HepG2 (cell line): Measurements from ENCODE around the gene DOHH. TPM values are rescaled to one million over a fixed set of nuclear protein-coding genes. Genes with fewer than 3 reads are reported as not detected.

ENCODE experiments used
- ATAC-seq: fragments of 200-7000 bp; cut with Tn5 transposase; 3 replicates; pipeline ENCODE4 v1.9.1; 2020; ENCODE audit warnings: mild to moderate bottlenecking, moderate library complexity
- BruUV-seq: library from RNA; stranded (reverse); fragments of 400-500 nt; replicated peaks from 2 replicates; lab custom pipeline; 2021; lab: Mats Ljungman, UMichigan
- CTCF ChIA-PET: fragments of 300-600 bp; formaldehyde crosslinking; extraction: SDS; loops from one replicate; lab custom pipeline; 2021; ENCODE audit warnings: low total read pairs, inconsistent platforms, low intra/inter-chr PET ratio; lab: Yijun Ruan, JAX
- POLR2A ChIA-PET: fragments of 350-600 bp; sonication (Branson Sonifier 250); formaldehyde crosslinking; loops from one replicate; lab custom pipeline; 2020; ENCODE audit warnings: antibody characterized with exemption, inconsistent platforms; lab: Yijun Ruan, JAX
- DNase-seq: peaks from one replicate; pipeline ENCODE4 v3.0.0-alpha.2; 2015; ENCODE audit warnings: low spot score
- FAIRE-seq: peaks from 3 replicates; lab custom pipeline; 2011; peaks lifted over from hg19 to GRCh38; lab: Jason Lieb, UNC
- H2AFZ ChIP-seq: one replicate; pipeline ENCODE4 v1.6.1; 2011; ENCODE audit warnings: low read length, inconsistent platforms
- H3K27ac ChIP-seq: fragments of 300-600 bp; 3 replicates; pipeline ENCODE4 v1.8.0; 2011; ENCODE audit warnings: mixed run types, mild to moderate bottlenecking, mixed read lengths, low read length, inconsistent platforms; ENCODE audit not compliant: insufficient read depth; ENCODE audit errors: extremely low read length
- H3K27me3 ChIP-seq, 2 experiments: fragments of 200-600 bp in 1 of 2; 2 replicates in 1 of 2; 3 replicates in 1 of 2; pipeline versions ENCODE4 v1.6.0 to v1.8.0; 2011; ENCODE audit warnings: low read length in 2 of 2, mild to moderate bottlenecking in 2 of 2, moderate library complexity in 2 of 2, inconsistent platforms in 1 of 2; ENCODE audit not compliant: insufficient read depth in 2 of 2, control insufficient read depth in 1 of 2
- H3K36me3 ChIP-seq, 2 experiments: fragments of 200-600 bp in 1 of 2; replicated peaks in 1 of 2; 2 replicates in 1 of 2; 3 replicates in 1 of 2; pipeline versions ENCODE4 v1.5.1 to v1.8.0; 2011; ENCODE audit warnings: low read length in 2 of 2, inconsistent platforms in 1 of 2; ENCODE audit not compliant: insufficient read depth in 2 of 2, control insufficient read depth in 1 of 2
- H3K4me1 ChIP-seq: 2 replicates; pipeline ENCODE4 v1.5.1; 2012; ENCODE audit warnings: low read length, inconsistent platforms; ENCODE audit not compliant: insufficient read depth
- H3K4me2 ChIP-seq: 2 replicates; pipeline ENCODE4 v1.6.0; 2011; ENCODE audit warnings: low read depth, low read length, inconsistent platforms
- H3K4me3 ChIP-seq, 3 experiments: fragments of 200-600 bp in 1 of 3; sonication (generic), shearing (Covaris generic) in 1 of 3; replicated peaks in 1 of 3; 2 replicates each; pipeline ENCODE4 v1.5.1; 2011 to 2016; ENCODE audit warnings: low read length in 3 of 3, inconsistent platforms in 2 of 3, low read depth in 2 of 3, mild to moderate bottlenecking in 2 of 3, control low read depth in 1 of 3, mixed read lengths in 1 of 3; ENCODE audit not compliant: insufficient read depth in 1 of 3
- H3K79me2 ChIP-seq: one replicate; pipeline ENCODE4 v1.6.1; 2011; ENCODE audit warnings: low read length, inconsistent platforms; ENCODE audit not compliant: insufficient read depth
- H3K9ac ChIP-seq: 2 replicates; pipeline ENCODE4 v1.6.0; 2011; ENCODE audit warnings: mild to moderate bottlenecking, low read depth, low read length, inconsistent platforms; ENCODE audit not compliant: insufficient read depth
- H3K9me3 ChIP-seq: 2 replicates; pipeline ENCODE4 v1.5.1; 2012; ENCODE audit warnings: mild to moderate bottlenecking, low read length
- H4K20me1 ChIP-seq: 2 replicates; pipeline ENCODE4 v1.6.0; 2011; ENCODE audit warnings: inconsistent platforms, mild to moderate bottlenecking, low read length, moderate library complexity; ENCODE audit not compliant: insufficient read depth
- ARHGAP35 ChIP-seq: sonication (generic); formaldehyde crosslinking; IDR thresholded peaks from 2 replicates; pipeline ENCODE4 v1.9.0; 2022; ENCODE audit warnings: mild to moderate bottlenecking, inconsistent platforms, moderate library complexity, missing genetic modification reagents, borderline replicate concordance
- BATF2 ChIP-seq: sonication (generic); formaldehyde crosslinking; IDR thresholded peaks from 2 replicates; pipeline ENCODE4 v1.8.0; 2022; ENCODE audit warnings: mild to moderate bottlenecking, missing genetic modification reagents, moderate library complexity
- GATA4 ChIP-seq: sonication (generic); IDR thresholded peaks from 2 replicates; pipeline ENCODE4 v1.6.1; 2016; ENCODE audit warnings: antibody characterized with exemption, low read depth, borderline replicate concordance
- MNT ChIP-seq: fragments of 450-650 bp; IDR thresholded peaks from 2 replicates; pipeline ENCODE4 v1.6.1; 2016
- POLR2A ChIP-seq, 2 experiments: IDR thresholded peaks; 2 replicates each; pipeline ENCODE4 v1.6.1; 2011; ENCODE audit warnings: low read depth in 2 of 2, low read length in 2 of 2, mild to moderate bottlenecking in 1 of 2, moderate library complexity in 1 of 2; ENCODE audit not compliant: insufficient read depth in 1 of 2
- PRDM15 ChIP-seq: sonication (generic); formaldehyde crosslinking; IDR thresholded peaks from 2 replicates; pipeline ENCODE4 v1.4.0; 2020; ENCODE audit warnings: missing genetic modification reagents
- SATB2 ChIP-seq: sonication (generic); formaldehyde crosslinking; IDR thresholded peaks from 2 replicates; pipeline ENCODE4 v1.5.0; 2020; ENCODE audit warnings: missing genetic modification reagents
- THRA ChIP-seq: sonication (generic); formaldehyde crosslinking; IDR thresholded peaks from 2 replicates; pipeline ENCODE4 v1.4.0; 2020; ENCODE audit warnings: missing genetic modification reagents, borderline replicate concordance
- TRIM22 ChIP-seq: fragments of 450-650 bp; IDR thresholded peaks from 2 replicates; pipeline ENCODE4 v1.6.1; 2017
- ZFP82 ChIP-seq: sonication (generic); formaldehyde crosslinking; IDR thresholded peaks from 2 replicates; pipeline ENCODE4 v1.5.1; 2020; ENCODE audit warnings: mild to moderate bottlenecking, missing genetic modification reagents, borderline replicate concordance
- ZNF180 ChIP-seq: sonication (generic); formaldehyde crosslinking; IDR thresholded peaks from 2 replicates; pipeline ENCODE4 v1.4.0; 2020; ENCODE audit warnings: low read depth, missing genetic modification reagents, borderline replicate concordance
- ZNF234 ChIP-seq: sonication (generic); formaldehyde crosslinking; conservative IDR thresholded peaks from 2 replicates; pipeline ENCODE4 v1.5.1; 2020; ENCODE audit warnings: mild to moderate bottlenecking, missing genetic modification reagents
- ZNF281 ChIP-seq: sonication (generic); formaldehyde crosslinking; IDR thresholded peaks from 2 replicates; pipeline ENCODE4 v1.4.0; 2020; ENCODE audit warnings: missing genetic modification reagents, borderline replicate concordance
- WGBS: methylation state at CpG from one replicate; pipeline ENCODE4 v1.1.6; 2017; ENCODE audit warnings: low lambda C conversion rate; 5-methylcytosine and 5-hydroxymethylcytosine counted together
- in situ Hi-C: cut with HindIII; loops from 2 replicates; pipeline ENCODE4 v1.10.0; 2017; ENCODE audit warnings: low pct_unique_long_range_greater_than_20kb; ENCODE audit not compliant: extremely low pct_ligation_motif_present
- intact Hi-C: fragments of 100-400 bp; cut with micrococcal nuclease; formaldehyde crosslinking; loops from one replicate; pipeline ENCODE4 v1.10.0; 2022; ENCODE audit not compliant: unreplicated experiment
- polyA plus RNA-seq, 8 experiments: library from polyadenylated mRNA; depleted of rRNA in 3 of 8; stranded (reverse) in 7 of 8; unstranded in 1 of 8; fragments of >200 nt; fragmentation: Illumina TruSeq in 4 of 8; extraction: Trizol in 4 of 8; gene quantifications; 2 replicates each; pipeline versions ENCODE4 v1.2.1 to v1.2.3, GENCODE V29; 2011 to 2016; ENCODE audit warnings: low read depth in 4 of 8, missing spikeins in 1 of 8, mixed read lengths in 1 of 8; ENCODE audit not compliant: insufficient read depth in 1 of 8
- total RNA-seq, 5 experiments: library from RNA; depleted of rRNA; stranded (reverse); fragments of >200 nt; fragmentation: Illumina TruSeq; extraction: Trizol; gene quantifications; 2 replicates each; pipeline ENCODE4 v1.2.3, GENCODE V29; 2016; ENCODE audit warnings: low read depth in 1 of 5

The DOHH gene
- total and polyA plus RNA-seq, 2 of the 13 experiments (the other 11 are each of a cell fraction or from before 2014, with no cell fraction given), result 3.5 to 13.7 TPM

GRCh38 chr19:3492919-3493318, 7.6 kb downstream of the DOHH start:
- Histone ChIP-seq H3K4me2 (no peak overlapping the region), H3K4me3 (no peak overlapping the region), H4K20me1 (no peaks in the 10 kb centered on the region), H2AFZ (no peak overlapping the region), H3K27ac (no peak overlapping the region), H3K9me3 (no peaks in the 10 kb centered on the region), H3K36me3 (peaks cover 11 to 50% of the 10 kb centered on the region in 2 experiments; a peak in 4 of 5 replicates), H3K27me3 (no peaks in the 10 kb centered on the region; a peak in 1 of 5 replicates), H3K4me1 (peaks cover 4% of the 10 kb centered on the region), H3K9ac (no peak overlapping the region), H3K79me2 (peaks cover 7% of the 10 kb centered on the region)
- ChIA-PET CTCF (no interaction called here), POLR2A (no interaction called here)
- in situ Hi-C loops (no loop called here), intact Hi-C loops (no loop called here)
- DNase-seq (no peak), ATAC-seq (no peak), FAIRE-seq (no peak)
- BruUV-seq, result no TSS peak
- WGBS, result 96% methylated on average over 16 of the region's 16 CpGs
- TF ChIP-seq ZFP82 (CRISPR knock-in tag) (no peak), ZNF281 (CRISPR knock-in tag) (no peak), PRDM15 (no peak), ZNF180 (CRISPR knock-in tag) (no peak), MNT (no peak), TRIM22 (no peak), ARHGAP35 (CRISPR knock-in tag) (no peak), ZNF234 (CRISPR knock-in tag) (no peak), SATB2 (CRISPR knock-in tag) (no peak), BATF2 (no peak), GATA4 (no peak), THRA (CRISPR knock-in tag) (no peak), POLR2A (IDR thresholded peaks at IDR 0.05; ENCODE audit: insufficient read depth in 1 of 2, low read depth in 2 of 2, low read length in 2 of 2) (no peak)
